ENCODE measurements around the gene PEX26. TPM values are rescaled to one million over a fixed set of nuclear protein-coding genes. Genes with fewer than 3 reads are reported as not detected.
"Not testable (repeated sequence)": the region's sequence is repeated elsewhere in the genome, so short reads cannot be mapped to it uniquely, and the experiment has no call there.

The PEX26 gene
- total RNA-seq, 4 donors from 2014 or later = 29.4 to 49.6 (median 39.4) TPM

DNA sequence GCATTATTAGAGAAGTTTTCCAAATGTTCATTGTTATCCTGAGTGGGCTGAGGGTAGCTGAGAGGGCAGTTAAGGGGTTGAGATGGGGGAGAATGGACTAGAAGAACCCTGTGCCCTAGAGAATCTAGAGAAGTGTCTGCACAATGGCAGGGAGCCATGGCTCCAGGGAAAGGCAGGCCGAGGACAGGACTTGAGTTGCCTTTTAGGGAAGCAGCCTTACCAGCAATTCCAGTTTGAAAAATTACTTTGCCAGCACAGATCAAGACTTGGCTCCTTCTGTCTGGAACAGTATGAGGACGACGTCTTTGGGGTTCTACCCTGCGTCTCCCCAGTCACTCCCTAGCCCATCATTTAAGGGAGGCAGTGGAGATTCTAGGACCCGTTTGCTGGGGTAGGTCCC lies 27.7 kb upstream of the PEX26 start:
- no peak for DNase-seq
- WGBS, 2 donors = 57 to 62% methylated on average over 3 to 5 of the region's 5 CpGs
- intact Hi-C loops (cut with DNase I) = no loop called here

DNA sequence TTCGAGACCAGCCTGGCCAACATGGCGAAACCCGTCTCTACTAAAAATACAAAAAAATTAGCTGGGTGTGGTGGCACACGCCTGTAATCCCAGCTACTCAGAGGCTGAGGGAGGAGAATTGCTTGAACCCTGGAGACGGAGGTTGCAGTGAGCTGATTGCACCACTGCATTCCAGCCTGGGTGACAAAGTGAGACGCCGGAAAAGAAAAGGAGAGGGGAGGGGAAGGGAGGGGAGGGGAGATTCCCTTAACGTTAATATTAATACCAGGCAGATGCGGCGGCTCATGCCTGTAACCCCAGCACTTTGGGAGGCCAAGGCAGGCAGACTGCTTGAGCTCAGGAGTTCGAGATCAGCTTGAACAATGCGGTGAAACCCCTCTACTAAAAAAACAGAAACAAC lies 26.7 kb upstream of the PEX26 start:
- H3K4me3 ChIP-seq (replicated peaks in 1 of 3); H3K9me3 ChIP-seq; H3K36me3 ChIP-seq; DNase-seq; intact Hi-C loops (cut with DNase I); H3K4me1 ChIP-seq; H3K27me3 ChIP-seq; H3K27ac ChIP-seq: not testable (repeated sequence)
- WGBS, 2 donors = 83 to 84% methylated on average over 12 of the region's 12 CpGs

More for the DNA sequence above, 27.7 kb upstream of the PEX26 start:
- H3K27ac ChIP-seq = no peak overlapping the region
- TF ChIP-seq POLR2A (IDR thresholded peaks at IDR 0.05) = no peak
- TF ChIP-seq, protein P1, sequence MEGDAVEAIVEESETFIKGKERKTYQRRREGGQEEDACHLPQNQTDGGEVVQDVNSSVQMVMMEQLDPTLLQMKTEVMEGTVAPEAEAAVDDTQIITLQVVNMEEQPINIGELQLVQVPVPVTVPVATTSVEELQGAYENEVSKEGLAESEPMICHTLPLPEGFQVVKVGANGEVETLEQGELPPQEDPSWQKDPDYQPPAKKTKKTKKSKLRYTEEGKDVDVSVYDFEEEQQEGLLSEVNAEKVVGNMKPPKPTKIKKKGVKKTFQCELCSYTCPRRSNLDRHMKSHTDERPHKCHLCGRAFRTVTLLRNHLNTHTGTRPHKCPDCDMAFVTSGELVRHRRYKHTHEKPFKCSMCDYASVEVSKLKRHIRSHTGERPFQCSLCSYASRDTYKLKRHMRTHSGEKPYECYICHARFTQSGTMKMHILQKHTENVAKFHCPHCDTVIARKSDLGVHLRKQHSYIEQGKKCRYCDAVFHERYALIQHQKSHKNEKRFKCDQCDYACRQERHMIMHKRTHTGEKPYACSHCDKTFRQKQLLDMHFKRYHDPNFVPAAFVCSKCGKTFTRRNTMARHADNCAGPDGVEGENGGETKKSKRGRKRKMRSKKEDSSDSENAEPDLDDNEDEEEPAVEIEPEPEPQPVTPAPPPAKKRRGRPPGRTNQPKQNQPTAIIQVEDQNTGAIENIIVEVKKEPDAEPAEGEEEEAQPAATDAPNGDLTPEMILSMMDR (IDR thresholded peaks at IDR 0.05) = no peak
- H3K36me3 ChIP-seq = no peaks in the 10 kb centered on the region
- H3K4me1 ChIP-seq = no peaks in the 10 kb centered on the region
- H3K4me3 ChIP-seq (replicated peaks in 1 of 3) = no peak overlapping the region
- H3K9me3 ChIP-seq = no peaks in the 10 kb centered on the region
- H3K27me3 ChIP-seq = no peaks in the 10 kb centered on the region

DNA sequence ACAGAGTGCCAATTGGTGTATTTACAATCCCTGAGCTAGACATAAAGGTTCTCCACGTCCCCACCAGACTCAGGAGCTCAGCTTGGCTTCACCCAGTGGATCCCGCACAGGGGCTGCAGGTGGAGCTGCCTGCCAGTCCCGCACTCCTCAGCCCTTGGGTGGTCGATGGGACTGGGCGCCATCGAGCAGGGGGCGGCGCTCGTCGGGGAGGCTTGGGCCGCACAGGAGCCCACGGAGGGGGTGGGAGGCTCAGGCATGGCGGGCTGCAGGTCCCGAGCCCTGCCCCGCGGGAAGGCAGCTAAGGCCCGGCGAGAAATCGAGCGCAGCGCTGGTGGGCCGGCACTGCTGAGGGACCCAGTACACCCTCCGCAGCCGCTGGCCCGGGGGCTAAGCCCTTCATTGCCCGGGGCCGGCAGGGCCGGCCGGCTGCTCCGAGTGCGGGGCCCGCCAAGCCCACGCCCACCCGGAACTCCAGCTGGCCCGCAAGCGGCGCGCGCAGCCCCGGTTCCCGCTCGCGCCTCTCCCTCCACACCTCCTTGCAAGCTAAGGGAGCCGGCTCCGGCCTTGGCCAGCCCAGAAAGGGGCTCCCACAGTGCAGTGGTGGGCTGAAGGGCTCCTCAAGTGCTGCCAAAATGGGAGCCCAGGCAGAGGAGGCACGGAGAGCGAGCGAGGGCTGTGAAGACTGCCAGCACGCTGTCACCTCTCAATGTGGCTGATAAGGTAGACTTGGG lies 24.4 kb upstream of the PEX26 start:
- H3K9me3 ChIP-seq; intact Hi-C loops (cut with DNase I); H3K36me3 ChIP-seq; H3K27me3 ChIP-seq; DNase-seq; H3K4me3 ChIP-seq (replicated peaks in 1 of 3); H3K27ac ChIP-seq: not testable (repeated sequence)
- peaks cover 0 to 19% of the 10 kb centered on the region in 2 donors for H3K4me1 ChIP-seq
- 91 to 96% methylated on average over 20 to 30 of the region's 49 CpGs for WGBS, 2 donors

DNA sequence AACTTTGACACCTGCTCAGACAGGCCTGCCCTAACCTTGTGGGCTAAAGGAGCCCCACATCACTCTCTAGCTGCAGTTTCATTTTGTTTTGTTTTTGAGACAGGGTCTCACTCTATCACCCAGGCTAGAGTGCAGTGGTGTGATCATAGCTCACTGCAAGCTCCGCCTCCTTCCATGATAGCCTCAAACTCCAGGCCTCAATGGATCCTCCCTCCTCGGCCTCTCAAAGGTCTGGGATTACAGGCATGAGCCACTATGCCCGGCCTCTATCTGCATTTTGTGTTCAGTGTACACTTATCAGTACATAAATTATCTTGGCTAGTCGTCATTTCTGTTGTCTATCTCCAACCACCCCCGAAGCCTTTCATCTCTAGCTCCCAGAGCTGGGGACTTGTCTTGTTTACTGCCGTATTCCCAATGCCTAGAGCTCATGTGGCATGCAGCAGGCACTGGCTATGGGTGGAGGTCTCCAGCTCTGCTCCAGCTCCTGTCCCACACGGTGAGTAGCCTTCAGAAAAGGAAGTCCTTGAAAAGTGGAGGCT lies 22.1 kb upstream of the PEX26 start:
- peaks cover 0 to 19% of the 10 kb centered on the region in 2 donors for H3K4me1 ChIP-seq
- H3K9me3 ChIP-seq = no peaks in the 10 kb centered on the region
- no peaks in the 10 kb centered on the region for H3K36me3 ChIP-seq
- no peaks in the 10 kb centered on the region for H3K27me3 ChIP-seq
- intact Hi-C loops (cut with DNase I) = no loop called here
- H3K27ac ChIP-seq = no peak overlapping the region
- no peak overlapping the region for H3K4me3 ChIP-seq (replicated peaks in 1 of 3)
- DNase-seq = no peak
- 90 to 94% methylated on average over 7 of the region's 7 CpGs for WGBS, 2 donors
- TF ChIP-seq, protein P1 (IDR thresholded peaks at IDR 0.05) = no peak
- TF ChIP-seq POLR2A (IDR thresholded peaks at IDR 0.05) = no peak

DNA sequence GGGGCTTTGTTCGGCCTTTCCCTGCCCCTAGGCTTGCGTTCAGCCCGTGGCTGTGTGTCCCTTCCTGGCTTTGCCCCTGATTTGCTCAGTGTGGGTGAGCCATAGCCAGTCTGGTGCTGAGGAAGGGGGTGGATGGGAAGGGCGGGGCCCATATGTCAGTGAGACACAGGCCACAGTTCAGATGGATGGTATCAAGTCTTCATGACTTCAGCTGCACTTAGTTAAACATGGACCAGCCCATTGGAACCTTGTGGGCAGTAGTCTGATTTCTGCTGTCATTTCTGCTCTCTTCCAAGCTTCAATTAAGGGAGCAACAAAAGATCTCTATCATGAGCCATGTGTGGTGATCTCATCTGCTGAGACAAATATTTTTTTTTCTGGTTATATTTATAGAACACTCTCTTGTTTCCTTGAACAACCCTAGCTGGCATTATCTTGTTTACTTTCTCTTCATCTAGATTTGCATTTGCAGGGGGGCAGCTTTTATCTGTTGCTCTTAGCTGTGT lies 21.6 kb upstream of the PEX26 start:
- H3K36me3 ChIP-seq = no peaks in the 10 kb centered on the region
- intact Hi-C loops (cut with DNase I) = no loop called here

More for the DNA sequence above, 21.6 kb upstream of the PEX26 start:
- Histone ChIP-seq H3K27ac (peak overlapping the region in 1 of 3 donors; percentile 41), H3K4me1 (peaks cover 0 to 19% of the 10 kb centered on the region in 2 donors), H3K4me3 (replicated peaks in 1 of 3) (no peak overlapping the region), H3K27me3 (no peaks in the 10 kb centered on the region), H3K9me3 (no peaks in the 10 kb centered on the region)
- 67 to 77% methylated on average over 4 of the region's 4 CpGs for WGBS, 2 donors
- DNase-seq = no peak
- no peak for TF ChIP-seq POLR2A (IDR thresholded peaks at IDR 0.05)
- TF ChIP-seq, protein P1 (IDR thresholded peaks at IDR 0.05) = no peak
